Measurements from ENCODE around the gene SIGLEC9. TPM values are rescaled to one million over a fixed set of nuclear protein-coding genes. Genes with fewer than 3 reads are reported as not detected.

SIGLEC9 gene
- 0.78 TPM for total RNA-seq

GRCh38 chr19:51124729-51125128 lies at the start of gene SIGLEC9:
TSS of gene SIGLEC9 (plus strand) at chr19:51124906. CDS start at chr19:51124975, 69 bp downstream.
- no peak for DNase-seq

- no peak for DNase-seq
Observed at GRCh38 chr19:51075998-51076397, 48.7 kb upstream of the SIGLEC9 start.

- DNase-seq, result no peak
Observed at GRCh38 chr19:51076631-51077213, 48.0 kb upstream of the SIGLEC9 start.

GRCh38 chr19:51078104-51078503 lies 46.6 kb upstream of the SIGLEC9 start:
- no peak for DNase-seq

GRCh38 chr19:51078731-51079130 lies 46.0 kb upstream of the SIGLEC9 start:
- no peak for DNase-seq

- DNase-seq, result no peak
Observed at GRCh38 chr19:51079481-51080110, 45.1 kb upstream of the SIGLEC9 start.

- no peak for DNase-seq
Observed at GRCh38 chr19:51081476-51081875, 43.2 kb upstream of the SIGLEC9 start.

GRCh38 chr19:51082611-51083010 lies 42.1 kb upstream of the SIGLEC9 start, which contains the start of gene KLK14:
TSS of gene KLK14 (minus strand) at chr19:51082887. CDS start at chr19:51082614, 273 bp downstream.
- no peak for DNase-seq

DNA sequence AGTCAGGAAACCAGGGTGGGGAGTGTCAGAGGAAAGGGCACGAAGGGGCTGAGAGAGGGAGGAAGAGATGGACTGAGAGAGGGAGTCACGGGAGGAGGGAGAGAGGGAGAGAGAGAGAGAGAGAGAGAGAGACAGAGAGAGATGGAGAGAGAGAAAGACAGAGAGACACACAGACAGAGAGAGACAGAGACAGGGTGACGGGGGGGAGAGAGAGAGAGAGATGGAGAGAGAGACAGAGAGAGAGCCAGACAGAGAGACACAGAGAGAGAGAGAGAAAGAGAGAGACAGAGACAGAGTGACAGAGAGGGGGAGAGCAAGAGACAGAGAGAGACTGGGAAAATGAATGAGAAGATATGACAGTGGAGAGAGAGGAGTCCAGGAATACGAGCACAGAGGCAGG lies 41.5 kb upstream of the SIGLEC9 start:
- no peak for DNase-seq

- DNase-seq, result no peak
Observed at GRCh38 chr19:51083783-51084182, 40.9 kb upstream of the SIGLEC9 start.

GRCh38 chr19:51084505-51084904 lies 40.2 kb upstream of the SIGLEC9 start:
- DNase-seq, result no peak

GRCh38 chr19:51086153-51086850 lies 38.4 kb upstream of the SIGLEC9 start:
- DNase-seq, result no peak

DNA sequence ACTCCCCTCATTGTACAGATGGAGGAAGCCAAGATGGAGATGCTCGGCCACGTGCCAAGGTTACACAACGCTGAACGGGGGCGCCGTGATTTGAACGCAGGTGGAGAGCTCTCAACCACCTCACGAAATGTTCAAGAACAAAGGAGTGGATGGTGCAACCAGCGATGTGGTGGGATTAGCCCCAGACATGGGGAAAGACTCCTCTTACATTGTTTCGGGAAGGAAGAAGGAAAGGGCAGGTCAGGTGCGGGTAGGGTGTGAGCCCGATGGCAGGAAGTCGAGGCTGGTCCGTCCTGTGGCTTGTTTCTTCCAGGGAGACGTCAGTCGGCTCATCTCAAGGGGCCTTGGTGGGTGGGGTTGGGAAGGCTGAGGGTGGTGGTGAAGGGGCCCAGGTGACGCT lies 34.9 kb upstream of the SIGLEC9 start:
- DNase-seq, result no peak

DNA sequence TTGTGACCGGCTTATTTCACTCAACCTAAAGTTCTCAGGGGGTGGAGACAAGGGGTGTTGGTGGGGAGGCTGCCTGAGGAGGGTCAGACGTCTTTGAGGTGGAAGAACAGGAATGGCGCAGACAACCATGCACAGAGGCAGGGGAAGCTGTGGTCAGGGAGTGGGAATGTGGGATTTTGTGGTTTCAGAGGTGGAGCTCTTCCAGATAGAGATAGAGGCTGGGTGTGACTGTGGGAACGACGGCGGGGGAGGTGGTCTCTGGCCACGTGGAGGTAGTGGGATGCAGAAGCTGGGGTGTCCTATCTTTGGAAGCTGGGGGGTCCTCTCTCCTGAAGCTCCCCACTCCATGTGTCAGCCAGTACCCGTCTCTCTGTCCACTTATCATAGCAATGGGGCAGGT lies 34.2 kb upstream of the SIGLEC9 start:
- no peak for DNase-seq

GRCh38 chr19:51091126-51091525 lies 33.6 kb upstream of the SIGLEC9 start:
- no peak for DNase-seq

DNA sequence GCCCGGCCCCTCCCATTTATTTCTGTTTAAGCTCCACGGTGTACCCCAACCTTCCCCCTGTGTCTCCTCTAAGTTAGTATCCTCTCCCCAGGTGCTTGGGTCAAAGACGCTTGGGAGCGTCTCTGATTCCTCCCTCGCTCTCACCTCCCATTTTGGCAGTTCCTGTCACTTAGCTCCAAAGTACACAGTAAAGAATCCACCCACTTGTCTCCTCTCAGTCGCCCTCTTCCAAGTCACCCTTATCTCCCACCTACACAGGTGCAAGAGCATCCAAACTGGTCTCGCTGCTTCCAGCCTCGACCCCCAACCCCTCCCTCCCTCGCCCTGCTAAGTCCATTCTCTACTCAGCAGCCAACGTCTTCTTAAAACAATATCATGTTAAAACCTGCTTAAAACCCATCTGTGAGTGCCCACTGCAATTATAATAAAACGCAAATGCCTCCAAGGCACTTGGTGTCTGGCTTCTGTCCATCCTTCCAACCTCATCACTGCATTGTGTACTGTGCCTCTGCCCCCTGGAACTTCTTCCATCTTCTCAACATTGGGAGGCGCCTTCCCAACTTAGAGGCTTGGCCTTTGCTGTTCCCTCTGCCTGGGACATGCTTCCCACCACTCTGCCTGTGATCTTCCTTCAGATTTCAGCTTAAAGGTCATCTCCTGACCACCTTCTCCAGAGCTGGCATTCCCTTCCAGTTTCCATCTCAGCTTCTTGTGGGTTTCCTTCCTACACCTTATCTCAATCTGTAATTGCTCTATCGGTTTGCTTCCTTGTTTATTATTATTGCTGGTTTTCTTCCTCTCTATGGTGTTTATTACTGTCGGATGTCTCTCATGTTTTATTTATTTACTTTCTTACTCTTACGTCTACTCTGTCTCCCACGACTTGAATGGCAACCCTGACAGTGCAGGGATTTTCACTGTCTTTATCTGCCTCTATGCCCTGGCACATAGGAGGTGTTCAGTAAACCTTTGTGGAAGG lies 32.5 kb upstream of the SIGLEC9 start:
- DNase-seq, result no peak

DNA sequence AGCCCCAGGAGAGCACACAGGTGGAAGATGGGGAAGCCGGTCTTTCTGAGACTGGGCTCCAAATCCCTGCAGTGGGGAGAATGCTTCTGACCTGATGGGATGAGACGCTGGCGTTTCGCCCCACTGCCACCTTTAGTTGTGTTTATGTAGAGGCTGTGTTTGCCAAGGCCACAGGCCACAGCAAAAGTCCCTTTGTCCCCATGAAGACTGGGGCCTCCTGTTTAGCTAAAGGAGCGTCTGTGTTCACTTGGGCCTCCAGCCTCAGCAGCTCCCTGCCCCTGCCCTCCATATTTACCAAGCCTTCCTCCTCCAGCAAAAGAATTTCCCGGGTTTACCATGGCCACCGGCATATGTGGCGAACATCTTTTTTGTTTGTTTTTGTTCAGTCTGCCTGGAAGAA lies 31.6 kb upstream of the SIGLEC9 start:
- DNase-seq, result no peak

DNA sequence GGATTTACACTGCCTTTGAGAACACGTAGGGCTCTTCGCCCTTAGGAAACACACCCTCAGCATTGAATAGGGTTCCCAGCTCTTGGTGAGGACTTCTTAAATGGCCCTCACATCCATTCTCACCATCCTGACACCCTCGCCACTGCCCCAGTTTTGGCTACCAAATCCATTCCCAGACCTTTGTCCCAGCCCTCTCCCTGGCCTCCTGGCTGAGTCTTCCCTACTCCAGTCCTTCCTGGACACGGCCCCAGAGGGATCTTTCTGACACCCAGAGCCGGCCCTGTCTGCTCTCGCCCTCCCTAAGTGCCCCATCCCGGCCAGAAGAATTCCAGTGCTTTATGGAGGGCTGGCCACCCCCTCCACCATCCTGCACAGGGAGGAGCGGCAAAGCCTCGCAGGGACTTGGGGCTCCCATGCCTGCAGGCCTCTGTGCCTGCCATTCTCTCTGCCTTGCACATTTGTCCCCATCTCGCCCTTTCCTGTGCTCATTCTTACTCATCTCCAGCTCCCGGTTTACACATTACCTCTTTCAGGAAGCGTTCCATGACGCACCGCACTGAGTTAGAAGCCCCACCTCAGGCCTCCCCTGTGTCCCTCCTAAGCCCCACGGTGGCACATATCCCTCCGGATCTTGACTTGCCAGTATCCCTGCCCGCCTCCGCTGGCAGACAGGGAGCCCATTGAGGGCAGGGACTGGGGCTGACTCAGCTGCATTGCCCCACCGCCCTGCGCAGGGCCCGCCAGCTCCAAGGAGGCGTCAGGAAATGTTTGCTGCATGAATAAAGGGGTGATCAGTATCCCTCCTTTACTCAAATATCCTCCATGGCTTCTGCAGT lies 31.0 kb upstream of the SIGLEC9 start:
- DNase-seq, result no peak

DNA sequence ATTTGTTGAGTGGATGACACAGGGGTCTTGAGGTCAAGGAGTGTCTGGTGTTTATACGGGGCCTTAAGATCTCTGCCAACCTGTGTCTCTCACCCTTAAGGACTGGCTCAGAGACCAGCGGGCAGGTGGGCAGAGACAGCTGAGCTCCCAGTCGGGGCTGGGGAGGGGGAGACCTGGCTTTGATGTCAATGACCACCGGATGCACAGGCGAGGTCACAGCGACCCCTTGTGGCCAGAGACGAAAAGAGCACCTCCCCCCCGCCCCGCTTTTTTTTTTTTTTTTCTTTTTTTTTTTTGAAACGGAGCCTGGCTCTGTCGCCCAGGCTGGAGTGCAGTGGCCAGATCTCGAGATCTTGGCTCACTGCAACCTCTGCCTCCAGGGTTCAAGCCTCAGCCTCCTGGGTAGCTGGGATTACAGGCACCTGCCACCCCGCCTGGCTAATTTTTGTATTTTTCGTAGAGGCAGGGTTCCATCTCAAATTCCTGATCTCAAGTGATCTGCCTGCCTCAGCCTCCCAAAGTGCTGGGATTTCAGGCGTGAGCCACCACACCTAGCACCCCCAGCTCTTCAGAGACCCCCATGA lies 29.9 kb upstream of the SIGLEC9 start:
- DNase-seq, result no peak

GRCh38 chr19:51096473-51097165 lies 28.1 kb upstream of the SIGLEC9 start:
- DNase-seq, result no peak

Measured in occipital lobe (tissue), 2 donors.